ENCODE data around the gene CALML3.

DNA sequence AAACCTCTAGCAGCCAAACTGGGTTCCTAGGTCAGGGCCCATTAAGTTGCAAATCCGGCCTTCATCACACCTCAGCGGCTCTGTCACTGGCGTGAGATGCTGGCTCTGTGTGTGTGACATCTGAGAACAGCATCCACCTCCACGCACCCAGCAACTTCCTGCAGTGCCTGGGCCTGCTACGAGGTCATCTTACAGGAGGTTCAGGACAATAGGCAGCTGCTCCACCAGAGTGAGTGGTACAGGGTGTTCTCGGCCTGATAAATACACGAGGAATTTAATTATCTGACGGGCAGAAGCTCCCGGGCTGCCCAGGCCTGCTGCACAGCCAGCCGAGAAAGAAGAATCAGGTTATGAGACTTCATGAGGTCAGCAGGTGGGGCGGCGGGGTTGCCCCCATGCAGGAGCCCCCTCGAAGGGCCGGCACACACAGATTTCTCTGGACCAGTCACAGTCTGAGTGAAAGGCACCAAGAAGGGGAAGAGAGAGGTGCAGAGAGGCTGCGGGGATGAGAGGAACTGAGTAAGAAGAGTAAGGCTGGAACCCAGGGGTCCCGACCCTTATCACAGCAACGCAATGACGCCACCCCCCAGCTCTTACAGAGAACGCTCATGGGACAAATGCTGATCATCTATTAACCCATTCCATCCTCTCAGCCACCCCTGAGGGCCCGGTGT lies 49.3 kb downstream of the CALML3 start:
- TF ChIP-seq, protein P1, sequence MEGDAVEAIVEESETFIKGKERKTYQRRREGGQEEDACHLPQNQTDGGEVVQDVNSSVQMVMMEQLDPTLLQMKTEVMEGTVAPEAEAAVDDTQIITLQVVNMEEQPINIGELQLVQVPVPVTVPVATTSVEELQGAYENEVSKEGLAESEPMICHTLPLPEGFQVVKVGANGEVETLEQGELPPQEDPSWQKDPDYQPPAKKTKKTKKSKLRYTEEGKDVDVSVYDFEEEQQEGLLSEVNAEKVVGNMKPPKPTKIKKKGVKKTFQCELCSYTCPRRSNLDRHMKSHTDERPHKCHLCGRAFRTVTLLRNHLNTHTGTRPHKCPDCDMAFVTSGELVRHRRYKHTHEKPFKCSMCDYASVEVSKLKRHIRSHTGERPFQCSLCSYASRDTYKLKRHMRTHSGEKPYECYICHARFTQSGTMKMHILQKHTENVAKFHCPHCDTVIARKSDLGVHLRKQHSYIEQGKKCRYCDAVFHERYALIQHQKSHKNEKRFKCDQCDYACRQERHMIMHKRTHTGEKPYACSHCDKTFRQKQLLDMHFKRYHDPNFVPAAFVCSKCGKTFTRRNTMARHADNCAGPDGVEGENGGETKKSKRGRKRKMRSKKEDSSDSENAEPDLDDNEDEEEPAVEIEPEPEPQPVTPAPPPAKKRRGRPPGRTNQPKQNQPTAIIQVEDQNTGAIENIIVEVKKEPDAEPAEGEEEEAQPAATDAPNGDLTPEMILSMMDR (conservative IDR thresholded peaks at IDR 0.05; ENCODE audit: low read depth, low read length) = no peak
- TF ChIP-seq EZH2 (IDR thresholded peaks at IDR 0.05; ENCODE audit: borderline replicate concordance, low read depth, low read length, poor library complexity, severe bottlenecking) = no peak

Data from A673 (cell line).